ENCODE results near the gene VSIR. TPM values are rescaled to one million over a fixed set of nuclear protein-coding genes. Genes with fewer than 3 reads are reported as not detected.

VSIR gene
- total and polyA plus RNA-seq, 2 donors (not counting 1 experiment from before 2014, with no cell fraction given): 40.5 to 61.2 TPM

DNA sequence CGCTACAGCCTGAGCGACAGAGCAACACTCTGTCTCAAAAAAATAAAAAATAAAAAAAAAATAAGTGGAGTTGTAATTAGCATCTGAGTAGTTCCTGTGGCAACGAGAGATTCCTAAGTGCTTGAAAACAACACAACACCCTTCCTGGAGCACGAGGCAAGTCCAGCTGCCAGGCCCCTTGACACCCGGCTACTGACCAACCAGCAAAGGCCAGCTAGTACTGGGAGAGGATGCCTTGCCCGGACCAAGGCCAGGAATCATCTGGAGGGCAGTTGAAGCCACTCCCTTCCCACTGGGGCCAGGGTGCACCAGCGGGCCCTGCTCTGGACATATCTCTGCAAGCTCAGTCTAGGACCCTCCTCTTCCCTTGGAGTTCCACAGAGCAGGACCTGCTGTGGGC, 54.3 kb downstream of the VSIR start:
- Histone ChIP-seq H3K27me3 (replicated peaks in 1 of 4; ENCODE audit: control extremely low read depth in 1 of 4, control insufficient read depth in 3 of 4, insufficient read depth in 4 of 4, low read length in 3 of 4) (peaks cover 0 to 3% (median 0%) of the 10 kb centered on the region in 4 experiments), H4K20me1 (ENCODE audit: control insufficient read depth, insufficient read depth, low read length, poor library complexity, severe bottlenecking) (no peaks in the 10 kb centered on the region), H2AFZ (ENCODE audit: insufficient read depth, low read depth, low read length, poor library complexity, severe bottlenecking) (no peak overlapping the region), H3K4me3 (ENCODE audit: control extremely low read depth in 1 of 5, extremely low read depth in 1 of 5, insufficient read depth in 1 of 5, low read depth in 2 of 5, low read length in 4 of 5) (no peak overlapping the region), H3K79me2 (ENCODE audit: control insufficient read depth, insufficient read depth, low read length) (no peaks in the 10 kb centered on the region), H3K9ac (ENCODE audit: low read length) (no peak overlapping the region), H3K9me3 (ENCODE audit: control extremely low read depth in 1 of 3, control insufficient read depth in 2 of 3, insufficient read depth in 1 of 3, low read length in 2 of 3) (no peaks in the 10 kb centered on the region), H3K4me1 (ENCODE audit: control insufficient read depth in 2 of 2, insufficient read depth in 2 of 2, low read length in 2 of 2) (peaks cover 17 to 23% of the 10 kb centered on the region in 2 donors), H3K27ac (ENCODE audit: low read length in 2 of 2) (no peak overlapping the region), H3K4me2 (replicated peaks; ENCODE audit: low read depth, low read length, poor library complexity, severe bottlenecking) (no peak overlapping the region), H3K36me3 (replicated peaks in 1 of 2; ENCODE audit: control extremely low read depth in 1 of 2, control insufficient read depth in 1 of 2, extremely low read depth in 1 of 2, insufficient read depth in 2 of 2, low read length in 1 of 2) (no peaks in the 10 kb centered on the region)
- TF ChIP-seq, protein P1, sequence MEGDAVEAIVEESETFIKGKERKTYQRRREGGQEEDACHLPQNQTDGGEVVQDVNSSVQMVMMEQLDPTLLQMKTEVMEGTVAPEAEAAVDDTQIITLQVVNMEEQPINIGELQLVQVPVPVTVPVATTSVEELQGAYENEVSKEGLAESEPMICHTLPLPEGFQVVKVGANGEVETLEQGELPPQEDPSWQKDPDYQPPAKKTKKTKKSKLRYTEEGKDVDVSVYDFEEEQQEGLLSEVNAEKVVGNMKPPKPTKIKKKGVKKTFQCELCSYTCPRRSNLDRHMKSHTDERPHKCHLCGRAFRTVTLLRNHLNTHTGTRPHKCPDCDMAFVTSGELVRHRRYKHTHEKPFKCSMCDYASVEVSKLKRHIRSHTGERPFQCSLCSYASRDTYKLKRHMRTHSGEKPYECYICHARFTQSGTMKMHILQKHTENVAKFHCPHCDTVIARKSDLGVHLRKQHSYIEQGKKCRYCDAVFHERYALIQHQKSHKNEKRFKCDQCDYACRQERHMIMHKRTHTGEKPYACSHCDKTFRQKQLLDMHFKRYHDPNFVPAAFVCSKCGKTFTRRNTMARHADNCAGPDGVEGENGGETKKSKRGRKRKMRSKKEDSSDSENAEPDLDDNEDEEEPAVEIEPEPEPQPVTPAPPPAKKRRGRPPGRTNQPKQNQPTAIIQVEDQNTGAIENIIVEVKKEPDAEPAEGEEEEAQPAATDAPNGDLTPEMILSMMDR (IDR thresholded peaks at IDR 0.05): no peak
- no peak for TF ChIP-seq EZH2 (IDR thresholded peaks at IDR 0.05; ENCODE audit: borderline replicate concordance, insufficient read depth, low read depth, low read length, poor library complexity, severe bottlenecking)
- H3K4me1 Mint-ChIP-seq: peaks cover 15% of the 10 kb centered on the region
- no peak for DNase-seq
- H3K9me3 Mint-ChIP-seq (ENCODE audit: insufficient read depth): no peaks in the 10 kb centered on the region
- intact Hi-C loops (cut with micrococcal nuclease): no loop called here
- CTCF ChIA-PET: interaction anchor here (0.7 to 2.9 kb wide), 4 partner anchors 8 to 22 kb away, joined by 3 to 17 read pairs (median 4); no protein-coding TSS in a partner anchor
- no peak overlapping the region for H3K4me3 Mint-ChIP-seq
- no peak for ATAC-seq (ENCODE audit: low read depth)
- POLR2A ChIA-PET: no interaction called here
- peak overlapping the region; percentile 37 for H3K27ac Mint-ChIP-seq
- H3K27me3 Mint-ChIP-seq: peaks cover 4% of the 10 kb centered on the region
- WGBS (ENCODE audit: insufficient coverage): 93% methylated on average over 3 of the region's 7 CpGs

DNA sequence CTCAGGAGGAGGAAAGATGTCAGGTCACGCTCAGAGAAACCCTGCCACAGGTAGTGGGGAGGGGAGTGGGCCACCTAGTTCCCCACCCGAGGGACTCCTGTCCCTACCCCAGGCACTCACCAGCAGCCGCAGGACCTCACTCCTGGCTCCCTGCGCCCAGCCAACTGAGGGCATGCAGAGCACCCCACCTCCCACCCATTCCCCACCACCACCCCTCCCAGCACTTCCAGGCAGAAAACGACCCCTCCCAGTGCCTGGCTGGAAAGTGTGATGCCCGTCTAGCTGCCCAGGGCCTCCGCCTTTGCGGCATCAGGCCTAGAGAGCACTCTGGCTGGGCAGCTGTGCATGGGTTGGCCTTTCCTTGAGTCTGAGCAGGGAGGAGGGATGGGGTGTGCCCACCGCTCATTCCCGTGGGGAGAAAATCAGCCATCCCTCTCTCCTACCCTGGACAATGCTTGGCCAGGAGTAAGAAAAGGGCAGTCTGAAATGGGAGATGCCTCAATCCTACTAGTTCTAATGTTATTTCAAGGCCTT, 55.1 kb downstream of the VSIR start:
- Mint-ChIP-seq H3K4me3 (no peak overlapping the region), H3K27me3 (peaks cover 4% of the 10 kb centered on the region), H3K4me1 (peaks cover 23% of the 10 kb centered on the region), H3K27ac (no peak overlapping the region), H3K9me3 (ENCODE audit: insufficient read depth) (no peaks in the 10 kb centered on the region)
- peaks cover 0 to 3% (median 0%) of the 10 kb centered on the region in 4 experiments for H3K27me3 ChIP-seq (replicated peaks in 1 of 4; ENCODE audit: control extremely low read depth in 1 of 4, control insufficient read depth in 3 of 4, insufficient read depth in 4 of 4, low read length in 3 of 4)
- H3K9ac ChIP-seq (ENCODE audit: low read length): no peak overlapping the region
- no peaks in the 10 kb centered on the region for H4K20me1 ChIP-seq (ENCODE audit: control insufficient read depth, insufficient read depth, low read length, poor library complexity, severe bottlenecking)
- ChIA-PET POLR2A (interaction anchor here (0.6 kb wide), 1 partner anchor 93 kb away, joined by 3 read pairs; no protein-coding TSS in a partner anchor), CTCF (interaction anchor here (1.3 to 14.0 kb wide), 4 partner anchors 10 to 404 kb away, joined by 3 to 199 read pairs (median 6); no protein-coding TSS in a partner anchor)
- H3K79me2 ChIP-seq (ENCODE audit: control insufficient read depth, insufficient read depth, low read length): no peaks in the 10 kb centered on the region
- no peak overlapping the region for H3K4me2 ChIP-seq (replicated peaks; ENCODE audit: low read depth, low read length, poor library complexity, severe bottlenecking)
- no peak overlapping the region for H2AFZ ChIP-seq (ENCODE audit: insufficient read depth, low read depth, low read length, poor library complexity, severe bottlenecking)
- ATAC-seq (ENCODE audit: low read depth) (no peak), DNase-seq (no peak)
- no peaks in the 10 kb centered on the region for H3K36me3 ChIP-seq (replicated peaks in 1 of 2; ENCODE audit: control extremely low read depth in 1 of 2, control insufficient read depth in 1 of 2, extremely low read depth in 1 of 2, insufficient read depth in 2 of 2, low read length in 1 of 2)
- no peaks in the 10 kb centered on the region for H3K9me3 ChIP-seq (ENCODE audit: control extremely low read depth in 1 of 3, control insufficient read depth in 2 of 3, insufficient read depth in 1 of 3, low read length in 2 of 3)
- TF ChIP-seq, protein P1 (IDR thresholded peaks at IDR 0.05): no peak
- TF ChIP-seq EZH2 (IDR thresholded peaks at IDR 0.05; ENCODE audit: borderline replicate concordance, insufficient read depth, low read depth, low read length, poor library complexity, severe bottlenecking): no peak
- 92% methylated on average over 7 of the region's 10 CpGs for whole genome bisulfite sequencing (ENCODE audit: insufficient coverage)
- peaks cover 25 to 31% of the 10 kb centered on the region in 2 donors for H3K4me1 ChIP-seq (ENCODE audit: control insufficient read depth in 2 of 2, insufficient read depth in 2 of 2, low read length in 2 of 2)
- no peak overlapping the region for H3K27ac ChIP-seq (ENCODE audit: low read length in 2 of 2)
- intact Hi-C loops (cut with micrococcal nuclease): no loop called here
- H3K4me3 ChIP-seq (ENCODE audit: control extremely low read depth in 1 of 5, extremely low read depth in 1 of 5, insufficient read depth in 1 of 5, low read depth in 2 of 5, low read length in 4 of 5): no peak overlapping the region
